Activated T-cell treated with anti-CD3 and anti-CD28 coated beads, Interleukin-2, amount 50 U/mL, for 24 hours (primary cell): ENCODE data around the gene CARM1.
A peak's percentile ranks its signal among the peaks of the same experiment; 100 is the strongest.
"Not testable (repeated sequence)": the region's sequence is repeated elsewhere in the genome, so short reads cannot be mapped to it uniquely, and the experiment has no call there.

Experiments
- DNase-seq: peaks from one replicate; pipeline ENCODE4 v3.0.0-alpha.2; 2020
- H3K27ac Mint-ChIP-seq: 2 replicates; pipeline ENCODE4 v1.8.0; 2020; ENCODE audit warnings: mild to moderate bottlenecking, mixed read lengths
- H3K27me3 Mint-ChIP-seq: 2 replicates; pipeline ENCODE4 v1.8.0; 2020; ENCODE audit warnings: mixed read lengths
- H3K36me3 Mint-ChIP-seq: 2 replicates; pipeline ENCODE4 v1.8.0; 2020; ENCODE audit warnings: low read depth, mixed read lengths
- H3K4me1 Mint-ChIP-seq: 2 replicates; pipeline ENCODE4 v1.8.0; 2020; ENCODE audit warnings: low read depth, mixed read lengths
- H3K4me3 Mint-ChIP-seq: 2 replicates; pipeline ENCODE4 v1.8.0; 2020; ENCODE audit warnings: mild to moderate bottlenecking, moderate library complexity, mixed read lengths
- H3K9me3 Mint-ChIP-seq: 2 replicates; pipeline ENCODE4 v1.8.0; 2020; ENCODE audit warnings: mixed read lengths

The CARM1 gene

GRCh38 chr19:10836479-10837330, 34.6 kb upstream of the CARM1 start:
- Mint-ChIP-seq H3K9me3 (peaks cover 16% of the 10 kb centered on the region), H3K4me1 (peaks cover 20% of the 10 kb centered on the region), H3K36me3 (peaks cover 47% of the 10 kb centered on the region), H3K4me3 (peak overlapping the region; percentile 94), H3K27ac (peak overlapping the region; percentile 100), H3K27me3 (no peaks in the 10 kb centered on the region)
- DNase-seq: no peak

GRCh38 chr19:10837649-10838048, 33.7 kb upstream of the CARM1 start:
- Mint-ChIP-seq H3K9me3 (peaks cover 16% of the 10 kb centered on the region), H3K4me1 (peaks cover 20% of the 10 kb centered on the region), H3K36me3 (peaks cover 38% of the 10 kb centered on the region)
- H3K27ac Mint-ChIP-seq, H3K4me3 Mint-ChIP-seq, DNase-seq, H3K27me3 Mint-ChIP-seq: not testable (repeated sequence)

GRCh38 chr19:10838377-10838776, 33.0 kb upstream of the CARM1 start:
- H3K27ac Mint-ChIP-seq: no peak overlapping the region
- H3K4me1 Mint-ChIP-seq: peaks cover 20% of the 10 kb centered on the region
- H3K9me3 Mint-ChIP-seq: peaks cover 16% of the 10 kb centered on the region
- peaks cover 30% of the 10 kb centered on the region for H3K36me3 Mint-ChIP-seq
- H3K4me3 Mint-ChIP-seq: no peak overlapping the region
- no peak for DNase-seq
- H3K27me3 Mint-ChIP-seq: no peaks in the 10 kb centered on the region

GRCh38 chr19:10839114-10840050, 32.0 kb upstream of the CARM1 start:
- peaks cover 20% of the 10 kb centered on the region for H3K4me1 Mint-ChIP-seq
- H3K4me3 Mint-ChIP-seq: no peak overlapping the region
- peaks cover 16% of the 10 kb centered on the region for H3K9me3 Mint-ChIP-seq
- H3K27ac Mint-ChIP-seq: no peak overlapping the region
- peaks cover 23% of the 10 kb centered on the region for H3K36me3 Mint-ChIP-seq
- no peak for DNase-seq
- no peaks in the 10 kb centered on the region for H3K27me3 Mint-ChIP-seq

- Mint-ChIP-seq H3K27ac (no peak overlapping the region), H3K9me3 (peaks cover 7% of the 10 kb centered on the region)
Observed at GRCh38 chr19:10842788-10843187, 28.6 kb upstream of the CARM1 start.

GRCh38 chr19:10846500-10847202, 24.7 kb upstream of the CARM1 start:
- peaks cover 7% of the 10 kb centered on the region for H3K27me3 Mint-ChIP-seq
- H3K9me3 Mint-ChIP-seq: peaks cover 5% of the 10 kb centered on the region
- no peak overlapping the region for H3K27ac Mint-ChIP-seq
- H3K4me1 Mint-ChIP-seq: peaks cover 10% of the 10 kb centered on the region
- H3K4me3 Mint-ChIP-seq: no peak overlapping the region
- no peak for DNase-seq
- peaks cover 3% of the 10 kb centered on the region for H3K36me3 Mint-ChIP-seq

More at GRCh38 chr19:10842788-10843187, 28.6 kb upstream of the CARM1 start:
- Mint-ChIP-seq H3K4me3 (no peak overlapping the region), H3K36me3 (peaks cover 3% of the 10 kb centered on the region), H3K4me1 (peaks cover 2% of the 10 kb centered on the region), H3K27me3 (peaks cover 4% of the 10 kb centered on the region)
- DNase-seq: no peak

GRCh38 chr19:10848230-10848856, 23.0 kb upstream of the CARM1 start, which contains the start of gene C19orf38:
Gene C19orf38 (plus strand): TSS chr19:10848415. CDS start chr19:10848509, 94 bp downstream.
- H3K27me3 Mint-ChIP-seq: peaks cover 7% of the 10 kb centered on the region
- peaks cover 3% of the 10 kb centered on the region for H3K36me3 Mint-ChIP-seq
- H3K9me3 Mint-ChIP-seq: peaks cover 5% of the 10 kb centered on the region
- peaks cover 10% of the 10 kb centered on the region for H3K4me1 Mint-ChIP-seq
- H3K27ac Mint-ChIP-seq: peak within 1 kb of the TSS; percentile 59
- peak within 1 kb of the TSS; percentile 22 for H3K4me3 Mint-ChIP-seq
- no peak for DNase-seq

GRCh38 chr19:10850631-10851030, 20.7 kb upstream of the CARM1 start:
- peaks cover 5% of the 10 kb centered on the region for H3K9me3 Mint-ChIP-seq
- H3K36me3 Mint-ChIP-seq: peaks cover 3% of the 10 kb centered on the region
- DNase-seq: no peak
- H3K4me3 Mint-ChIP-seq: no peak overlapping the region
- peaks cover 10% of the 10 kb centered on the region for H3K4me1 Mint-ChIP-seq
- H3K27ac Mint-ChIP-seq: no peak overlapping the region
- peaks cover 7% of the 10 kb centered on the region for H3K27me3 Mint-ChIP-seq

GRCh38 chr19:10852098-10852800, 19.1 kb upstream of the CARM1 start:
- DNase-seq: no peak
- Mint-ChIP-seq H3K27me3 (peaks cover 2% of the 10 kb centered on the region), H3K27ac (no peak overlapping the region), H3K4me1 (peaks cover 10% of the 10 kb centered on the region), H3K9me3 (no peaks in the 10 kb centered on the region), H3K4me3 (no peak overlapping the region), H3K36me3 (no peaks in the 10 kb centered on the region)

GRCh38 chr19:10852941-10853340, 18.4 kb upstream of the CARM1 start:
- no peaks in the 10 kb centered on the region for H3K9me3 Mint-ChIP-seq
- no peak for DNase-seq
- H3K27ac Mint-ChIP-seq: no peak overlapping the region
- peaks cover 8% of the 10 kb centered on the region for H3K4me1 Mint-ChIP-seq
- H3K36me3 Mint-ChIP-seq: no peaks in the 10 kb centered on the region
- peaks cover 2% of the 10 kb centered on the region for H3K27me3 Mint-ChIP-seq
- H3K4me3 Mint-ChIP-seq: no peak overlapping the region

- Mint-ChIP-seq H3K4me1 (peaks cover 1% of the 10 kb centered on the region), H3K9me3 (no peaks in the 10 kb centered on the region), H3K27me3 (no peaks in the 10 kb centered on the region), H3K36me3 (no peaks in the 10 kb centered on the region), H3K27ac (no peak overlapping the region), H3K4me3 (no peak overlapping the region)
- DNase-seq: no peak
Observed at GRCh38 chr19:10854350-10855089, 16.8 kb upstream of the CARM1 start.

- Mint-ChIP-seq H3K27ac (no peak overlapping the region), H3K4me3 (no peak overlapping the region), H3K4me1 (peaks cover 1% of the 10 kb centered on the region), H3K36me3 (no peaks in the 10 kb centered on the region), H3K27me3 (no peaks in the 10 kb centered on the region), H3K9me3 (no peaks in the 10 kb centered on the region)
- no peak for DNase-seq
Observed at GRCh38 chr19:10855879-10856522, 15.4 kb upstream of the CARM1 start.
